Measurements from ENCODE around the gene DCHS1. TPM values are rescaled to one million over a fixed set of nuclear protein-coding genes. Genes with fewer than 3 reads are reported as not detected.

The DCHS1 gene
- total RNA-seq, 2 donors from 2014 or later = 11.2 to 17.4 TPM

DNA sequence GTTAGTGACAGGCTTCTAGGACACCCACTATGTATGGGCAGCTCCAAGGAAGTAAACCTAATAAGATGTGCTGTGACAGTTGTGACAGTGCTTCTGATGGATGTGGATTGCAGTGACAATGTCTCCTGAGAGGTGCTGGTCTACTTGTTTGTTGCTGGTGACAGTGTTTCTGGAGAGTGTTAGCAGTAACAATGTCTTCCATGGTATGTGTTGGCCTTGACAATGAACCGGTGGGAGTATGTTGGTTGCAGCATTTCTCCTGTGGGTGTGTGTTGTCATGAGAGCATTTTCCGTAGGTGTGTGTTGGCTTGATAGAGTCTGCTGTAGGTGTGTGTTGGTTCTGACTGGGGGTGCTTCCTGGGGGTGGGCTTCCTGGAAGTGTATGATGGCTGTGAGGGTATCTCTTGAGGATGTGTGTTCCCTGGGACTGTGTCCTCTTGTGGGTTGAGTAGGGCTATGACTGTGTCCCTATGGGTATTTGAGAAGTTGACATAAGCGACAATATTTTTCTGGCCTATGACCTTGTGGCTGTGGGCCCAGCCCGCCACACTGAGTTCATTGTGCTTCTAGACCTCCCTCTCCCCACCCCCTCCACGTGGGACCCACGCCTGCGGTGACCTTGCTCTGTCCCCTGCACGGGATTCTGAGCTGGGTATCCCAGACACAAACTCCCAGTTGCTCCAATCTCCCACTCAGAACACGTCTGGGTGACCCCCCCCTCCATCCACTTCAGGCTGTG, 1.2 kb downstream of the DCHS1 start:
- Histone ChIP-seq H3K27ac (peak overlapping the region; percentile 27 to 52), H3K4me3 (peak overlapping the region; percentile 35 to 43), H3K4me1 (replicated peaks) (no peaks in the 10 kb centered on the region), H3K27me3 (replicated peaks; ENCODE audit: insufficient read depth) (no peaks in the 10 kb centered on the region), H3K9me3 (no peaks in the 10 kb centered on the region), H3K36me3 (no peaks in the 10 kb centered on the region)
- TF ChIP-seq POLR2AphosphoS5 (IDR thresholded peaks at IDR 0.05) (no peak), POLR2A (IDR thresholded peaks at IDR 0.05) (no peak)
- TF ChIP-seq, protein P1, sequence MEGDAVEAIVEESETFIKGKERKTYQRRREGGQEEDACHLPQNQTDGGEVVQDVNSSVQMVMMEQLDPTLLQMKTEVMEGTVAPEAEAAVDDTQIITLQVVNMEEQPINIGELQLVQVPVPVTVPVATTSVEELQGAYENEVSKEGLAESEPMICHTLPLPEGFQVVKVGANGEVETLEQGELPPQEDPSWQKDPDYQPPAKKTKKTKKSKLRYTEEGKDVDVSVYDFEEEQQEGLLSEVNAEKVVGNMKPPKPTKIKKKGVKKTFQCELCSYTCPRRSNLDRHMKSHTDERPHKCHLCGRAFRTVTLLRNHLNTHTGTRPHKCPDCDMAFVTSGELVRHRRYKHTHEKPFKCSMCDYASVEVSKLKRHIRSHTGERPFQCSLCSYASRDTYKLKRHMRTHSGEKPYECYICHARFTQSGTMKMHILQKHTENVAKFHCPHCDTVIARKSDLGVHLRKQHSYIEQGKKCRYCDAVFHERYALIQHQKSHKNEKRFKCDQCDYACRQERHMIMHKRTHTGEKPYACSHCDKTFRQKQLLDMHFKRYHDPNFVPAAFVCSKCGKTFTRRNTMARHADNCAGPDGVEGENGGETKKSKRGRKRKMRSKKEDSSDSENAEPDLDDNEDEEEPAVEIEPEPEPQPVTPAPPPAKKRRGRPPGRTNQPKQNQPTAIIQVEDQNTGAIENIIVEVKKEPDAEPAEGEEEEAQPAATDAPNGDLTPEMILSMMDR (IDR thresholded peaks at IDR 0.05) = no peak
- intact Hi-C loops (cut with DNase I) = loop anchor here (5.0 kb wide), 1 partner anchor 52 kb away; the partner anchor contains the start of genes ILK and RRP8
- WGBS = 44% methylated on average over 9 of the region's 9 CpGs
- no peak for DNase-seq (ENCODE audit: low spot score)

DNA sequence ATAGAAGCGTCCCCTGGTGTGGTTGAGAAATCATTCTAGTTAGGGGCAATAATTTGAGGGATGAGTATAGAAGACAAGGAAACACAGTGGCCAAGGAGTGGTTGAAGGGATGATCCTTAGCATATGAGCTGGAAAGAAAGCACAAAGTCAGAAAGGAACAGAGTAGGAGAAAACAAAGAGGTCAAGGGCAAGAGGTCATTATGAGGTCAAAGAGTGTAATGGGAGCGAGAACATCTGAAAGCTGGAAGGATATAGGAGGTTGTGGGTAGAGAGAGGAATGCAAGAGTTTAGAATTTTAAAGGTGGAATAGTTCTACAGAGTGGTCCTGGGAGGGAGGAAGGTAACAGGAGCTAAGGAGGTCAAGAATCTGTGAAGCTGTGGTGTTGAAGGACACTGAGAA, 2.0 kb downstream of the DCHS1 start:
- Histone ChIP-seq H3K4me3 (no peak overlapping the region), H3K36me3 (no peaks in the 10 kb centered on the region), H3K9me3 (no peaks in the 10 kb centered on the region), H3K27me3 (replicated peaks; ENCODE audit: insufficient read depth) (no peaks in the 10 kb centered on the region), H3K4me1 (replicated peaks) (no peaks in the 10 kb centered on the region), H3K27ac (no peak overlapping the region)
- WGBS = 86% methylated on average over 2 of the region's 2 CpGs
- DNase-seq (ENCODE audit: low spot score) = no peak
- TF ChIP-seq, protein P1 (IDR thresholded peaks at IDR 0.05) = no peak
- TF ChIP-seq POLR2A (IDR thresholded peaks at IDR 0.05) (no peak), POLR2AphosphoS5 (IDR thresholded peaks at IDR 0.05) (no peak)
- intact Hi-C loops (cut with DNase I) = no loop called here

DNA sequence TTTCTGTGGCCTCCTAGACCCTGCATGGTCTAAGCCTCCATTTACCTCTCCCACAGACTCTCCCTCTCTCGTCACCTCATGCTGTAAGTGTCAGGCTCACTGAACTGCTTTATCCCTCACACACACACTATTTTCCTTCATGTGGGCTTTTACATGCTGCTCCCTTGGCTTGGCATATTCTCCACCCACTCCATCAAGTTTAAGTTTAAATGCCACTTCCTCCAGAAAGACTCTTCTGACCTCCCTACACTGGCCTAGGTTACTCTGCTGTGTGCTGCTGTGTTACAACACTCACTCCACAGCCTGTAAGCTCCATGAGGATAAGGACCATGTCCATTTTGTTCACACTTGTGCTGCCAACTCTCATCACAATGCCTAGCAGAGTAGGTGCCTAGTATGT, 2.5 kb downstream of the DCHS1 start:
- no peaks in the 10 kb centered on the region for H3K9me3 ChIP-seq
- no peak overlapping the region for H3K27ac ChIP-seq
- no peak for TF ChIP-seq POLR2A (IDR thresholded peaks at IDR 0.05)
- TF ChIP-seq, protein P1 (IDR thresholded peaks at IDR 0.05) = no peak
- no peak for TF ChIP-seq POLR2AphosphoS5 (IDR thresholded peaks at IDR 0.05)
- no peaks in the 10 kb centered on the region for H3K36me3 ChIP-seq
- no peak overlapping the region for H3K4me3 ChIP-seq
- no peaks in the 10 kb centered on the region for H3K4me1 ChIP-seq (replicated peaks)
- intact Hi-C loops (cut with DNase I) = no loop called here
- WGBS = 86% methylated on average over 1 of the region's 1 CpG
- DNase-seq (ENCODE audit: low spot score) = no peak
- H3K27me3 ChIP-seq (replicated peaks; ENCODE audit: insufficient read depth) = no peaks in the 10 kb centered on the region

DNA sequence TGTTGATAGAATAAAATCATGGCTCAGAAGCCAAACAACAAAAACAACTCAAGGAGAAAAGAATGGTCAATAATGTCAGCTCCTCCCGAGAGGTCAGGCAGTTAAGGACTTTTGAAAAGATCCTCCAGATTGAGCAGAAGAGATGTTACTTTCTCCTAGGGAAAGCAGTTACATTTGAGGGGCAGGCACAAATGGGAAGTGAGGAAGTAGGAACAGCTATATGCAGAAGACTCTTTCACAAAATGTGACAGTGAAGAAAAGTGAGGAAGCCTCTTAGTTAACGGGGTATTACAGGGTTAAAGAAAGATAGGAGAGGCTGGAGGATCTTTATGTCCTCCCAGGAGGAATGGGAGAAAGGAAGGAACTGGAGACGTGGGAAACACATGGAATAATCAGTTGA, 3.4 kb downstream of the DCHS1 start:
- TF ChIP-seq POLR2A (IDR thresholded peaks at IDR 0.05) (no peak), POLR2AphosphoS5 (IDR thresholded peaks at IDR 0.05) (no peak)
- TF ChIP-seq, protein P1 (IDR thresholded peaks at IDR 0.05) = no peak
- Histone ChIP-seq H3K27ac (no peak overlapping the region), H3K27me3 (replicated peaks; ENCODE audit: insufficient read depth) (no peaks in the 10 kb centered on the region), H3K9me3 (no peaks in the 10 kb centered on the region), H3K4me3 (no peak overlapping the region), H3K36me3 (no peaks in the 10 kb centered on the region), H3K4me1 (replicated peaks) (no peaks in the 10 kb centered on the region)
- intact Hi-C loops (cut with DNase I) = no loop called here
- WGBS = 65% methylated on average over 3 of the region's 3 CpGs
- DNase-seq (ENCODE audit: low spot score) = no peak

DNA sequence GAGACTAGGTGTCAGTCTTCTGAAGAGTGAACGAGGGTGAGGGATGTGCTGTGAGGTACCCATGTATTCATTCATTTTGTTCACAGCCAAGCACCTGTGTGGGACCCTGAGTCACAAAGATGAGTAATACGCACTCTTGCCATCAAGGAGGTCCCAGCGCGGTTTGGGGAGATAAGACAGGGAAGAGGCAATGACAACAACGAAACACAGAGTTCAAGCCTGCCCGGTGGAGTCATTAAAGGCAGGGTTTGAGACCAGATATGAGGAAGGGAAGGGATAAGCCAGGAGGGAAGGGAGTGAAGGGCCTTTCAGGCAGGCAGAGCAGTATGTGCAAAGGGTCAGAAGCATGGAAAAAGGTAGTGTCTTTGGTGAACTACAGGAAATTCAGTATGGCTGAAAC, 4.6 kb downstream of the DCHS1 start:
- 53% methylated on average over 6 of the region's 6 CpGs for WGBS
- intact Hi-C loops (cut with DNase I) = no loop called here
- Histone ChIP-seq H3K36me3 (no peaks in the 10 kb centered on the region), H3K4me3 (no peak overlapping the region), H3K27ac (no peak overlapping the region), H3K9me3 (no peaks in the 10 kb centered on the region), H3K4me1 (replicated peaks) (no peaks in the 10 kb centered on the region), H3K27me3 (replicated peaks; ENCODE audit: insufficient read depth) (no peaks in the 10 kb centered on the region)
- no peak for DNase-seq (ENCODE audit: low spot score)
- TF ChIP-seq, protein P1 (IDR thresholded peaks at IDR 0.05) = no peak
